Endothelial cell of umbilical vein (primary cell): ENCODE data around the gene CAPN8. TPM values are rescaled to one million over a fixed set of nuclear protein-coding genes. Genes with fewer than 3 reads are reported as not detected.

Experiments used
- BruUV-seq: library from RNA; stranded (reverse); fragments of 400-500 nt; replicated peaks from 2 replicates; lab custom pipeline; 2021; lab: Mats Ljungman, UMichigan
- CTCF ChIA-PET: fragments of 300-600, 350-600 bp; sonication (Branson Sonifier 250); formaldehyde crosslinking; loops from one replicate; lab custom pipeline; 2021; ENCODE audit warnings: antibody characterized with exemption, inconsistent platforms; lab: Charles Lee
- POLR2A ChIA-PET: fragments of 300-600, 350-600 bp; sonication (Branson Sonifier 250); formaldehyde crosslinking; loops from one replicate; lab custom pipeline; 2021; ENCODE audit warnings: antibody characterized with exemption, inconsistent platforms; lab: Charles Lee
- DNase-seq: peaks from one replicate; pipeline ENCODE4 v3.0.0-alpha.2; 2011; ENCODE audit warnings: low read depth, low spot score
- FAIRE-seq: peaks from 2 replicates; lab custom pipeline; 2011; peaks lifted over from hg19 to GRCh38; lab: Jason Lieb, UNC
- H2AFZ ChIP-seq: 2 replicates; pipeline ENCODE4 v1.6.0; 2012; ENCODE audit warnings: low read depth, low read length, control low read depth, inconsistent platforms
- H3K27ac ChIP-seq: 2 replicates; pipeline ENCODE4 v1.5.1; 2011; ENCODE audit warnings: low read depth, mild to moderate bottlenecking, control low read depth, low read length, moderate library complexity; ENCODE audit not compliant: insufficient read depth
- H3K27me3 ChIP-seq, 2 experiments: 2 replicates each; pipeline versions ENCODE4 v1.6.0 to v1.6.1; 2011; ENCODE audit warnings: low read length in 2 of 2, mixed read lengths in 1 of 2; ENCODE audit not compliant: control insufficient read depth in 2 of 2, insufficient read depth in 2 of 2
- H3K36me3 ChIP-seq, 2 experiments: 2 replicates in 1 of 2; 3 replicates in 1 of 2; pipeline ENCODE4 v1.5.1; 2011; ENCODE audit warnings: low read length in 2 of 2, mild to moderate bottlenecking in 1 of 2, moderate library complexity in 1 of 2; ENCODE audit not compliant: control insufficient read depth in 2 of 2, insufficient read depth in 2 of 2; ENCODE audit errors: extremely low read depth in 1 of 2
- H3K4me1 ChIP-seq: 3 replicates; pipeline ENCODE4 v1.5.1; 2011; ENCODE audit warnings: mild to moderate bottlenecking, low read length; ENCODE audit not compliant: control insufficient read depth, insufficient read depth; ENCODE audit errors: extremely low read depth
- H3K4me2 ChIP-seq: 2 replicates; pipeline ENCODE4 v1.6.1; 2011; ENCODE audit warnings: low read length, control low read depth, mixed read lengths; ENCODE audit not compliant: insufficient read depth
- H3K4me3 ChIP-seq, 3 experiments: fragments of 200-600 bp in 1 of 3; sonication (generic), shearing (Covaris generic) in 1 of 3; replicated peaks in 1 of 3; 2 replicates each; pipeline ENCODE4 v1.5.1; 2011 to 2016; ENCODE audit warnings: control low read depth in 3 of 3, low read length in 3 of 3, mild to moderate bottlenecking in 2 of 3, inconsistent platforms in 1 of 3, low read depth in 1 of 3, moderate library complexity in 1 of 3; ENCODE audit not compliant: insufficient read depth in 1 of 3
- H3K79me2 ChIP-seq: 2 replicates; pipeline ENCODE4 v1.6.0; 2012; ENCODE audit warnings: low read length, inconsistent platforms; ENCODE audit not compliant: control insufficient read depth, insufficient read depth
- H3K9ac ChIP-seq: replicated peaks from 2 replicates; pipeline ENCODE3; 2011; ENCODE audit warnings: low read length, control low read depth; ENCODE audit not compliant: insufficient read depth; ENCODE audit errors: extremely low read depth
- H3K9me1 ChIP-seq: replicated peaks from 3 replicates; pipeline ENCODE4 v1.6.0; 2011; ENCODE audit warnings: mild to moderate bottlenecking, low read length; ENCODE audit not compliant: control insufficient read depth, insufficient read depth; ENCODE audit errors: extremely low read depth
- H3K9me3 ChIP-seq: replicated peaks from 2 replicates; pipeline ENCODE4 v1.5.1; 2012; ENCODE audit warnings: low read length, inconsistent platforms; ENCODE audit not compliant: control insufficient read depth, insufficient read depth
- H4K20me1 ChIP-seq: replicated peaks from 2 replicates; pipeline ENCODE3; 2011; ENCODE audit warnings: mild to moderate bottlenecking, low read length; ENCODE audit not compliant: control insufficient read depth, insufficient read depth; ENCODE audit errors: extremely low read depth
- EZH2 ChIP-seq: IDR thresholded peaks from 2 replicates; pipeline ENCODE4 v1.6.1; 2012; ENCODE audit warnings: borderline replicate concordance, low read depth, mild to moderate bottlenecking, moderate library complexity, low read length, inconsistent platforms; ENCODE audit not compliant: severe bottlenecking
- FOS ChIP-seq: IDR thresholded peaks from 2 replicates; pipeline ENCODE4 v1.6.1; 2011; ENCODE audit warnings: mild to moderate bottlenecking, low read length, moderate library complexity, borderline replicate concordance; ENCODE audit not compliant: insufficient read depth
- GATA2 ChIP-seq: IDR thresholded peaks from 2 replicates; pipeline ENCODE4 v1.7.0; 2011; ENCODE audit warnings: low read depth, mild to moderate bottlenecking, moderate library complexity, mixed read lengths, low read length; ENCODE audit not compliant: insufficient read length, insufficient read depth
- JUN ChIP-seq: IDR thresholded peaks from 2 replicates; pipeline ENCODE4 v1.6.1; 2011; ENCODE audit warnings: borderline replicate concordance, low read depth; ENCODE audit not compliant: insufficient read length, insufficient read depth
- POLR2A ChIP-seq: IDR thresholded peaks from 2 replicates; pipeline ENCODE4 v1.6.1; 2012; ENCODE audit warnings: low read depth, mild to moderate bottlenecking, control low read depth, low read length
- POLR2AphosphoS5 ChIP-seq: IDR thresholded peaks from 2 replicates; pipeline ENCODE4 v1.6.1; 2012; ENCODE audit warnings: low read depth, mild to moderate bottlenecking, control low read depth, low read length, moderate library complexity; ENCODE audit not compliant: insufficient read depth
- dilution Hi-C: fragments of 300-500 bp; cut with MboI; formaldehyde crosslinking; loops from one replicate; pipeline ENCODE4 v1.15.0; 2019; ENCODE audit warnings: low sequenced_read_pairs; ENCODE audit not compliant: extremely low pct_ligation_motif_present
- intact Hi-C: fragments of 100-400 bp; cut with micrococcal nuclease; formaldehyde crosslinking; loops from one replicate; pipeline ENCODE4 v1.10.0; 2022
- polyA plus RNA-seq, 4 experiments: library from polyadenylated mRNA; depleted of rRNA in 3 of 4; stranded (reverse) in 3 of 4; unstranded in 1 of 4; fragments of >200 nt; gene quantifications; 2 replicates each; pipeline versions ENCODE4 v1.2.1 to v1.2.3, GENCODE V29; 2011 to 2012; ENCODE audit warnings: missing spikeins in 1 of 4
- total RNA-seq: library from RNA; stranded (reverse); gene quantifications from 2 replicates; pipeline ENCODE4 v1.2.3, GENCODE V29; 2021
- TF ChIP-seq, protein P1 (sequence below): IDR thresholded peaks from 2 replicates; pipeline ENCODE4 v1.6.1; 2011; ENCODE audit not compliant: insufficient read depth, insufficient read length
- TF ChIP-seq, protein P2 (sequence below), 2 donors: IDR thresholded peaks; 1 replicate in 1 of 2; 2 replicates in 1 of 2; pipeline ENCODE4 v1.5.1; 2011; ENCODE audit warnings: low read length in 2 of 2, mild to moderate bottlenecking in 2 of 2, moderate library complexity in 2 of 2, control low read depth in 1 of 2, inconsistent platforms in 1 of 2, low read depth in 1 of 2; ENCODE audit not compliant: insufficient read depth in 1 of 2; ENCODE audit errors: extremely low read depth in 1 of 2

Gene CAPN8
- total and polyA plus RNA-seq, 2 donors (not counting 3 experiments of a cell fraction or from before 2014, with no cell fraction given), result not detected

DNA sequence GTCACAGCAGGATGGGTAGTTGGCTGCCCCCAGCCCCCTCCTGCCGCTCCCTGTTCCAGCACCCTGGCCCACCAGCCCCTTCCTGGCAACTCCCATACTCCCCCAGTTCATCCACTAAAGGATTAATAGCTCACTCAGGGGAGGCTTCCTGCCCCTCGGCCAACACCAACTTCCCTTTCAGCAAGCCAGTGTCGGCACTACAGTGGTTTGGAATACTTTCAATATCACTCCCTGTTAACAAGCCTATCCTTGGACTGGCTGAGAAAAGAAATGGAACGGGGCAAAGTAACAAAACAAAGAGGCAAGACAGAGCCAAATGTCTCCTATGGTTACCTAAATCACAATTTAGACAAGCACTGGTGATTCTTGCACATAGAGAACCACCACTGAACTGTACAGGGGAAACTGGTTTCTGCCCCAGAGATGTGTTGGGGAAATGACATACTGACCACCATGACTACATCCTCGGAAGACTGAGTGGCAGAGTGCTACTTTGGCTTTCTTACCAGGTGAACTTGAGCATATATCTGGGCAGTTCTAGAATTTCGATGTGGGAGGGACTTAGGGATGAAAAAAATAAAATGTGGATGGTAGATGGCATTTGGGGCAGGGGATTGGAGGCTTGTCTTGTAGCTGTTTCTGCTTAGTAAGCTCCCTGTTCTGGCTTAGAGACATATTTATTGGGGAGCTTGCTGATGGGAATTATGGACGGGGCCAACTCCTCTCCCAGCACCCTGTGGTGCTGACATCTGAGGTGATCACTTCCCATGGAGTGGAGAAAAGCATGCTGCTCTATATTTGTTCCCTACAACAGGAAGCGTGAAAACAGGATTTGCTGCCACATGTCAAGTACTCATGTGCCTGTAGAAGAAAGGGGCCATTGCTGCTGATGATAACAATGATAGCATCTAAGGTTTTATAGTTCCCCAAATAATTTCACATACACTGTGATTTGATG is 39.7 kb upstream of the CAPN8 start:
- intact Hi-C loops, result loop anchor here (5.0 to 10.0 kb wide), 4 partner anchors 127 to 890 kb away; partner anchors contain the start of genes DISP1 and WDR26
- Histone ChIP-seq H3K79me2 (no peaks in the 10 kb centered on the region), H3K4me3 (no peak overlapping the region), H3K36me3 (no peaks in the 10 kb centered on the region), H4K20me1 (no peaks in the 10 kb centered on the region), H3K9me3 (no peaks in the 10 kb centered on the region), H3K4me1 (peaks cover 68% of the 10 kb centered on the region), H3K9ac (peak overlapping the region; percentile 8), H3K9me1 (no peaks in the 10 kb centered on the region), H3K27ac (peak overlapping the region; percentile 26), H2AFZ (peak overlapping the region; percentile 75), H3K27me3 (no peaks in the 10 kb centered on the region), H3K4me2 (peak overlapping the region; percentile 33)
- ChIA-PET CTCF (interaction anchor here (1.0 to 10.9 kb wide), 2 partner anchors 44 to 346 kb away, joined by 3 to 148 read pairs; no protein-coding TSS in a partner anchor), POLR2A (interaction anchor here (0.7 kb wide), 1 partner anchor 401 kb away, joined by 4 read pairs; no protein-coding TSS in a partner anchor)
- no peak for FAIRE-seq
- dilution Hi-C loops, result no loop called here
- DNase-seq, result peak; percentile 56
- no peak for TF ChIP-seq EZH2
- TF ChIP-seq FOS, result no peak
- TF ChIP-seq POLR2AphosphoS5, result no peak
- no peak for TF ChIP-seq POLR2A
- no peak for TF ChIP-seq JUN
- TF ChIP-seq GATA2, result no peak
- TF ChIP-seq, protein P1, sequence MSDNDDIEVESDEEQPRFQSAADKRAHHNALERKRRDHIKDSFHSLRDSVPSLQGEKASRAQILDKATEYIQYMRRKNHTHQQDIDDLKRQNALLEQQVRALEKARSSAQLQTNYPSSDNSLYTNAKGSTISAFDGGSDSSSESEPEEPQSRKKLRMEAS, result no peak
- TF ChIP-seq, protein P2, sequence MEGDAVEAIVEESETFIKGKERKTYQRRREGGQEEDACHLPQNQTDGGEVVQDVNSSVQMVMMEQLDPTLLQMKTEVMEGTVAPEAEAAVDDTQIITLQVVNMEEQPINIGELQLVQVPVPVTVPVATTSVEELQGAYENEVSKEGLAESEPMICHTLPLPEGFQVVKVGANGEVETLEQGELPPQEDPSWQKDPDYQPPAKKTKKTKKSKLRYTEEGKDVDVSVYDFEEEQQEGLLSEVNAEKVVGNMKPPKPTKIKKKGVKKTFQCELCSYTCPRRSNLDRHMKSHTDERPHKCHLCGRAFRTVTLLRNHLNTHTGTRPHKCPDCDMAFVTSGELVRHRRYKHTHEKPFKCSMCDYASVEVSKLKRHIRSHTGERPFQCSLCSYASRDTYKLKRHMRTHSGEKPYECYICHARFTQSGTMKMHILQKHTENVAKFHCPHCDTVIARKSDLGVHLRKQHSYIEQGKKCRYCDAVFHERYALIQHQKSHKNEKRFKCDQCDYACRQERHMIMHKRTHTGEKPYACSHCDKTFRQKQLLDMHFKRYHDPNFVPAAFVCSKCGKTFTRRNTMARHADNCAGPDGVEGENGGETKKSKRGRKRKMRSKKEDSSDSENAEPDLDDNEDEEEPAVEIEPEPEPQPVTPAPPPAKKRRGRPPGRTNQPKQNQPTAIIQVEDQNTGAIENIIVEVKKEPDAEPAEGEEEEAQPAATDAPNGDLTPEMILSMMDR (IDR thresholded peaks at IDR 0.05; ENCODE audit: extremely low read depth in 1 of 2, insufficient read depth in 1 of 2, low read depth in 1 of 2, low read length in 2 of 2), result no peak
- BruUV-seq, result no TSS peak
